H9 (cell line): ENCODE measurements around the gene LRFN2. TPM values are rescaled to one million over a fixed set of nuclear protein-coding genes. Genes with fewer than 3 reads are reported as not detected.

Experiments
- DNase-seq: peaks from one replicate; pipeline ENCODE4 v3.0.0-alpha.2; 2017
- H2AFZ ChIP-seq: one replicate; pipeline ENCODE4 v1.6.1; 2013; ENCODE audit warnings: mild to moderate bottlenecking, low read length, control low read depth, moderate library complexity
- H2AK5ac ChIP-seq: 2 replicates; pipeline ENCODE4 v1.6.1; 2013; ENCODE audit warnings: low read length, control low read depth, mixed read lengths; ENCODE audit not compliant: insufficient read length
- H2BK120ac ChIP-seq: one replicate; pipeline ENCODE4 v1.6.1; 2013; ENCODE audit warnings: low read depth, mild to moderate bottlenecking, low read length, control low read depth, inconsistent platforms; ENCODE audit not compliant: poor library complexity, severe bottlenecking
- H2BK12ac ChIP-seq: 2 replicates; pipeline ENCODE4 v1.6.1; 2013; ENCODE audit warnings: low read length, control low read depth, mixed read lengths, low read depth; ENCODE audit not compliant: insufficient read length
- H2BK15ac ChIP-seq: 2 replicates; pipeline ENCODE4 v1.6.1; 2013; ENCODE audit warnings: low read depth, low read length, control low read depth
- H2BK20ac ChIP-seq: one replicate; pipeline ENCODE4 v1.6.1; 2013; ENCODE audit warnings: low read depth, mild to moderate bottlenecking, low read length, control low read depth, inconsistent platforms; ENCODE audit not compliant: poor library complexity, severe bottlenecking
- H2BK5ac ChIP-seq: 2 replicates; pipeline ENCODE4 v1.6.1; 2013; ENCODE audit warnings: low read length, control low read depth, mixed read lengths; ENCODE audit not compliant: insufficient read length
- H3K14ac ChIP-seq: 2 replicates; pipeline ENCODE4 v1.6.1; 2013; ENCODE audit warnings: low read length, control low read depth; ENCODE audit not compliant: insufficient read depth
- H3K18ac ChIP-seq: 2 replicates; pipeline ENCODE4 v1.6.1; 2013; ENCODE audit warnings: low read depth, mild to moderate bottlenecking, mixed read lengths, low read length, control low read depth; ENCODE audit not compliant: insufficient read length
- H3K23ac ChIP-seq: 2 replicates; pipeline ENCODE4 v1.6.1; 2013; ENCODE audit warnings: low read length, control low read depth, mixed read lengths, low read depth; ENCODE audit not compliant: insufficient read length
- H3K23me2 ChIP-seq: 2 replicates; pipeline ENCODE4 v1.6.1; 2013; ENCODE audit warnings: low read depth, mild to moderate bottlenecking, mixed read lengths, low read length, control low read depth; ENCODE audit not compliant: insufficient read length, poor library complexity, severe bottlenecking
- H3K27ac ChIP-seq: 2 replicates; pipeline ENCODE4 v1.5.1; 2013; ENCODE audit warnings: low read length, control low read depth, mixed read lengths, low read depth; ENCODE audit not compliant: insufficient read length
- H3K27me3 ChIP-seq: 2 replicates; pipeline ENCODE4 v1.6.1; 2013; ENCODE audit warnings: low read length, control low read depth, inconsistent platforms; ENCODE audit not compliant: insufficient read depth
- H3K4ac ChIP-seq: 2 replicates; pipeline ENCODE4 v1.6.1; 2013; ENCODE audit warnings: low read depth, mild to moderate bottlenecking, control low read depth, inconsistent platforms, low read length, moderate library complexity
- H3K4me1 ChIP-seq: 2 replicates; pipeline ENCODE4 v1.6.1; 2013; ENCODE audit warnings: low read length, control low read depth, inconsistent platforms; ENCODE audit not compliant: insufficient read depth
- H3K4me2 ChIP-seq: 2 replicates; pipeline ENCODE4 v1.6.1; 2013; ENCODE audit warnings: low read length, control low read depth, mixed read lengths; ENCODE audit not compliant: insufficient read length, insufficient read depth
- H3K56ac ChIP-seq: 2 replicates; pipeline ENCODE4 v1.6.1; 2013; ENCODE audit warnings: low read depth, mild to moderate bottlenecking, mixed read lengths, low read length, control low read depth; ENCODE audit not compliant: insufficient read length
- H3K79me1 ChIP-seq: 2 replicates; pipeline ENCODE4 v1.6.1; 2013; ENCODE audit warnings: low read depth, mild to moderate bottlenecking, moderate library complexity, low read length, control low read depth, inconsistent platforms; ENCODE audit not compliant: insufficient read depth, poor library complexity, severe bottlenecking
- H3K79me2 ChIP-seq: 2 replicates; pipeline ENCODE4 v1.6.1; 2013; ENCODE audit warnings: low read length, control low read depth, inconsistent platforms; ENCODE audit not compliant: insufficient read depth
- H3K9ac ChIP-seq: 2 replicates; pipeline ENCODE4 v1.6.1; 2013; ENCODE audit warnings: low read length, control low read depth, mixed read lengths; ENCODE audit not compliant: insufficient read length; ENCODE audit errors: extremely low read depth
- H3K9me3 ChIP-seq: one replicate; pipeline ENCODE4 v1.6.1; 2013; ENCODE audit warnings: low read depth, low read length, inconsistent platforms; ENCODE audit not compliant: control insufficient read depth
- H3T11ph ChIP-seq: one replicate; pipeline ENCODE4 v1.6.1; 2013; ENCODE audit warnings: mild to moderate bottlenecking, low read length, control low read depth, inconsistent platforms
- H4K20me1 ChIP-seq: one replicate; pipeline ENCODE4 v1.6.1; 2013; ENCODE audit not compliant: control insufficient read depth, insufficient read length, insufficient read depth
- H4K5ac ChIP-seq: 2 replicates; pipeline ENCODE4 v1.6.1; 2013; ENCODE audit warnings: low read depth, mild to moderate bottlenecking, mixed read lengths, low read length, control low read depth; ENCODE audit not compliant: insufficient read length
- H4K8ac ChIP-seq: replicated peaks from 2 replicates; pipeline ENCODE4 v1.6.1; 2013; ENCODE audit warnings: low read length, control low read depth, mixed read lengths, low read depth; ENCODE audit not compliant: insufficient read length
- H4K91ac ChIP-seq: 2 replicates; pipeline ENCODE4 v1.6.1; 2013; ENCODE audit warnings: low read depth, mild to moderate bottlenecking, moderate library complexity, mixed read lengths, low read length, control low read depth; ENCODE audit not compliant: insufficient read length
- H3K27ac Mint-ChIP-seq, 3 experiments: 2 replicates in 2 of 3; 3 replicates in 1 of 3; pipeline ENCODE4 v1.8.0; 2020 to 2021; ENCODE audit warnings: mixed read lengths in 3 of 3, mild to moderate bottlenecking in 1 of 3, moderate library complexity in 1 of 3
- H3K27me3 Mint-ChIP-seq: 2 replicates; pipeline ENCODE4 v1.8.0; 2021; ENCODE audit warnings: low read depth, mild to moderate bottlenecking, moderate library complexity, mixed read lengths
- H3K36me3 Mint-ChIP-seq, 3 experiments: 2 replicates in 2 of 3; 3 replicates in 1 of 3; pipeline ENCODE4 v1.8.0; 2020 to 2021; ENCODE audit warnings: low read depth in 3 of 3, mixed read lengths in 3 of 3; ENCODE audit not compliant: insufficient read depth in 1 of 3
- H3K4me1 Mint-ChIP-seq, 2 experiments: 2 replicates each; pipeline ENCODE4 v1.8.0; 2020; ENCODE audit warnings: mixed read lengths in 2 of 2
- H3K4me3 Mint-ChIP-seq, 2 experiments: 2 replicates in 1 of 2; 3 replicates in 1 of 2; pipeline ENCODE4 v1.8.0; 2020 to 2021; ENCODE audit warnings: mild to moderate bottlenecking in 2 of 2, mixed read lengths in 2 of 2, moderate library complexity in 1 of 2
- H3K9me3 Mint-ChIP-seq, 2 experiments: 2 replicates in 1 of 2; 3 replicates in 1 of 2; pipeline ENCODE4 v1.8.0; 2020; ENCODE audit warnings: mild to moderate bottlenecking in 2 of 2, mixed read lengths in 2 of 2, moderate library complexity in 1 of 2
- WGBS: extraction: QIAGEN DNeasy Blood & Tissue Kit; methylation state at CpG from one replicate; pipeline ENCODE4 v1.1.7; 2013; ENCODE audit warnings: missing lambda C conversion rate, low lambda C conversion rate, mixed read lengths; ENCODE audit not compliant: insufficient read length; ENCODE audit errors: extremely low coverage; 5-methylcytosine and 5-hydroxymethylcytosine counted together
- total RNA-seq: library from RNA; stranded (reverse); gene quantifications from 2 replicates; pipeline ENCODE4 v1.2.1, GENCODE V29; 2021
- TF ChIP-seq, protein P1 (sequence below): fragments of 200-600 bp; sonication (generic); conservative IDR thresholded peaks from 3 replicates; pipeline ENCODE4 v1.8.0; 2021; ENCODE audit warnings: antibody characterized with exemption, mild to moderate bottlenecking

The LRFN2 gene
- total RNA-seq, 1 experiment from 2014 or later: 0.11 TPM

DNA sequence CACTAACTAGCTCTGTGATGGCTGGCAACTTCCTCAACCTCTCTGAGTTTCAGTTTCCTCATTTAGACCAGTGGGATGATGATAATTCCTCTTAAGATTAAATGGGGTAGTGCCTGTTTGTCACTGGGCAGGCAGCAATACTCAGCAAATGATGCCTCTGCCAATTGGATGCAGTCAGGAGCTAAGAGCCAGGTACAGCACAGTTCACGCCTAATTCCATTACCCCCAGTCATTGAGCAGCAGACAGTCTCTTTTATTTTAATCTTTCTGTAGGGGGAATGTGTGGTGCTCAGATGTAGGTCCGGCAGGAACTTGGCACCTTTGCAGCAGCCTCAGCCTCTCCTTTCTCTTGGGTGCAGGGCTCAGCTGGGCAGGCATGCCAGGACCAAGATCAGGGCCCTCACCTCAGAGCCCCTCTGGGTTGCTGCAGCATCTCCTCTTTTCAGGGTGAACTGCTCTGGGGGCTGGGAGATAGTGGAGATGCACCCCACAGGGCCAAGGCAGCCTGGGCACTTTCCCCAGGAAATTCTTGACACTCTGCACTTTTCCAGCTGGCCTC is 243.8 kb downstream of the LRFN2 start:
- Mint-ChIP-seq H3K4me3 (no peak overlapping the region), H3K27me3 (peaks cover 4% of the 10 kb centered on the region), H3K4me1 (peaks cover 61 to 69% of the 10 kb centered on the region in 2 experiments), H3K36me3 (no peaks in the 10 kb centered on the region), H3K27ac (peak overlapping the region in 1 of 3 experiments; percentile 87; a peak in 1 of 7 replicates), H3K9me3 (no peaks in the 10 kb centered on the region; a peak in 1 of 5 replicates)
- H3K4me1 ChIP-seq: peaks cover 11% of the 10 kb centered on the region; the same call in 1 of the 2 replicates
- no peak overlapping the region for H2AFZ ChIP-seq
- no peaks in the 10 kb centered on the region for H3K79me2 ChIP-seq
- no peak overlapping the region for H3T11ph ChIP-seq
- H2BK12ac ChIP-seq: no peak overlapping the region
- no peak overlapping the region for H2AK5ac ChIP-seq
- no peak overlapping the region for H3K23ac ChIP-seq
- no peaks in the 10 kb centered on the region for H3K9me3 ChIP-seq
- no peak overlapping the region for H2BK20ac ChIP-seq
- H3K18ac ChIP-seq: no peak overlapping the region
- H4K20me1 ChIP-seq: no peaks in the 10 kb centered on the region
- no peaks in the 10 kb centered on the region for H3K79me1 ChIP-seq
- no peak overlapping the region for H3K4ac ChIP-seq
- H2BK15ac ChIP-seq: no peak overlapping the region
- H3K23me2 ChIP-seq: no peaks in the 10 kb centered on the region
- no peak overlapping the region for H3K9ac ChIP-seq
- H4K8ac ChIP-seq: no peak overlapping the region
- no peak overlapping the region for H2BK120ac ChIP-seq
- no CpG with 5 or more reads among the region's 2 CpGs for WGBS
- H4K5ac ChIP-seq: no peak overlapping the region
- TF ChIP-seq, protein P1, sequence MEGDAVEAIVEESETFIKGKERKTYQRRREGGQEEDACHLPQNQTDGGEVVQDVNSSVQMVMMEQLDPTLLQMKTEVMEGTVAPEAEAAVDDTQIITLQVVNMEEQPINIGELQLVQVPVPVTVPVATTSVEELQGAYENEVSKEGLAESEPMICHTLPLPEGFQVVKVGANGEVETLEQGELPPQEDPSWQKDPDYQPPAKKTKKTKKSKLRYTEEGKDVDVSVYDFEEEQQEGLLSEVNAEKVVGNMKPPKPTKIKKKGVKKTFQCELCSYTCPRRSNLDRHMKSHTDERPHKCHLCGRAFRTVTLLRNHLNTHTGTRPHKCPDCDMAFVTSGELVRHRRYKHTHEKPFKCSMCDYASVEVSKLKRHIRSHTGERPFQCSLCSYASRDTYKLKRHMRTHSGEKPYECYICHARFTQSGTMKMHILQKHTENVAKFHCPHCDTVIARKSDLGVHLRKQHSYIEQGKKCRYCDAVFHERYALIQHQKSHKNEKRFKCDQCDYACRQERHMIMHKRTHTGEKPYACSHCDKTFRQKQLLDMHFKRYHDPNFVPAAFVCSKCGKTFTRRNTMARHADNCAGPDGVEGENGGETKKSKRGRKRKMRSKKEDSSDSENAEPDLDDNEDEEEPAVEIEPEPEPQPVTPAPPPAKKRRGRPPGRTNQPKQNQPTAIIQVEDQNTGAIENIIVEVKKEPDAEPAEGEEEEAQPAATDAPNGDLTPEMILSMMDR: no peak
- no peak overlapping the region for H4K91ac ChIP-seq
- no peak overlapping the region for H3K14ac ChIP-seq
- H2BK5ac ChIP-seq: no peak overlapping the region
- no peak overlapping the region for H3K4me2 ChIP-seq
- no peaks in the 10 kb centered on the region for H3K27me3 ChIP-seq
- DNase-seq: peak; percentile 20
- no peak overlapping the region for H3K27ac ChIP-seq
- H3K56ac ChIP-seq: no peak overlapping the region
